ENCODE measurements around the gene GAS7.

GAS7 gene

GRCh38 chr17:10170233-10170632 lies 28.2 kb downstream of the GAS7 start:
- no peak for DNase-seq

GRCh38 chr17:10169290-10169689 lies 29.1 kb downstream of the GAS7 start:
- no peak for DNase-seq

- no peak for DNase-seq
These were observed 32.0 kb downstream of the GAS7 start for GRCh38 chr17:10166176-10166935.

- DNase-seq, result no peak
These were observed 36.3 kb downstream of the GAS7 start for GRCh38 chr17:10162096-10162495.

GRCh38 chr17:10161386-10161785 lies 37.0 kb downstream of the GAS7 start:
- DNase-seq, result no peak

- DNase-seq, result no peak
These were observed 41.3 kb downstream of the GAS7 start for GRCh38 chr17:10156948-10157607.

- no peak for DNase-seq
These were observed 41.8 kb downstream of the GAS7 start for GRCh38 chr17:10156599-10156947.

- no peak for DNase-seq
These were observed 42.4 kb downstream of the GAS7 start for GRCh38 chr17:10156077-10156435.

- DNase-seq, result no peak
These were observed 42.9 kb downstream of the GAS7 start for GRCh38 chr17:10155371-10156076.

GRCh38 chr17:10151667-10152496 lies 46.5 kb downstream of the GAS7 start:
- no peak for DNase-seq

GRCh38 chr17:10149573-10150399 lies 48.6 kb downstream of the GAS7 start:
- DNase-seq, result no peak

GRCh38 chr17:10147761-10148415 lies 50.5 kb downstream of the GAS7 start:
- DNase-seq, result no peak

- no peak for DNase-seq
These were observed 51.4 kb downstream of the GAS7 start for GRCh38 chr17:10147040-10147439.

GRCh38 chr17:10144982-10145381 lies 53.4 kb downstream of the GAS7 start:
- no peak for DNase-seq

GRCh38 chr17:10144456-10144855 lies 54.0 kb downstream of the GAS7 start:
- no peak for DNase-seq

- DNase-seq, result no peak
These were observed 57.0 kb downstream of the GAS7 start for GRCh38 chr17:10141436-10141835.

GRCh38 chr17:10139577-10139976 lies 58.8 kb downstream of the GAS7 start:
- DNase-seq, result no peak

- no peak for DNase-seq
These were observed 62.0 kb downstream of the GAS7 start for GRCh38 chr17:10136258-10136981.

GRCh38 chr17:10135539-10136257 lies 62.7 kb downstream of the GAS7 start:
- no peak for DNase-seq

- no peak for DNase-seq
These were observed 67.7 kb downstream of the GAS7 start for GRCh38 chr17:10130677-10131076.
